ENCODE data around the gene NR1H2.
A peak's percentile ranks its signal among the peaks of the same experiment; 100 is the strongest.

Gene NR1H2

GRCh38 chr19:50423279-50424113, 47.2 kb downstream of the NR1H2 start:
- DNase-seq (ENCODE audit: low read depth): no peak

- DNase-seq (ENCODE audit: low read depth): no peak
Measured at GRCh38 chr19:50425581-50425980, 49.3 kb downstream of the NR1H2 start.

- no peak for DNase-seq (ENCODE audit: low read depth)
Measured at GRCh38 chr19:50427318-50427925, 51.2 kb downstream of the NR1H2 start.

GRCh38 chr19:50427997-50428425, 51.8 kb downstream of the NR1H2 start:
- DNase-seq (ENCODE audit: low read depth): no peak

- DNase-seq (ENCODE audit: low read depth): no peak
Measured at GRCh38 chr19:50428772-50429463, 52.7 kb downstream of the NR1H2 start.

- no peak for DNase-seq (ENCODE audit: low read depth)
Measured at GRCh38 chr19:50430888-50431342, 54.7 kb downstream of the NR1H2 start.

GRCh38 chr19:50431343-50432220, 55.3 kb downstream of the NR1H2 start:
- DNase-seq (ENCODE audit: low read depth): peak; percentile 64

GRCh38 chr19:50432221-50433028, 56.2 kb downstream of the NR1H2 start, which contains the start of gene MYBPC2:
MYBPC2 (plus strand) TSS chr19:50432892; CDS start chr19:50432954, 62 bp downstream.
- no peak for DNase-seq (ENCODE audit: low read depth)
